SJCRH30 (cell line): ENCODE data around the gene PRMT9. TPM values are rescaled to one million over a fixed set of nuclear protein-coding genes. Genes with fewer than 3 reads are reported as not detected.
A peak's percentile ranks its signal among the peaks of the same experiment; 100 is the strongest.

Experiments used
- DNase-seq, 2 experiments: peaks; one replicate each; pipeline ENCODE4 v3.0.0-alpha.2; 2015 to 2020
- H3K27ac ChIP-seq: fragments of 250-450 bp; sonication (Bioruptor Pico); 2 replicates; pipeline ENCODE4 v1.5.1; 2020; ENCODE audit warnings: mild to moderate bottlenecking, moderate library complexity
- H3K27me3 ChIP-seq: fragments of 250-450 bp; sonication (Bioruptor Pico); 2 replicates; pipeline ENCODE4 v1.5.1; 2020; ENCODE audit warnings: mild to moderate bottlenecking, moderate library complexity
- H3K36me3 ChIP-seq: fragments of 250-450 bp; sonication (Bioruptor Pico); 2 replicates; pipeline ENCODE4 v1.5.1; 2020; ENCODE audit warnings: mild to moderate bottlenecking, moderate library complexity
- H3K4me1 ChIP-seq: fragments of 250-450 bp; sonication (Bioruptor Pico); 2 replicates; pipeline ENCODE4 v1.5.1; 2020; ENCODE audit warnings: mild to moderate bottlenecking, moderate library complexity
- H3K4me3 ChIP-seq: fragments of 250-450 bp; sonication (Bioruptor Pico); 2 replicates; pipeline ENCODE4 v1.5.1; 2020; ENCODE audit warnings: mild to moderate bottlenecking, moderate library complexity
- H3K9me3 ChIP-seq: fragments of 250-450 bp; sonication (Bioruptor Pico); replicated peaks from 2 replicates; pipeline ENCODE4 v1.5.1; 2020; ENCODE audit warnings: mild to moderate bottlenecking, moderate library complexity
- total RNA-seq: library from RNA; depleted of rRNA; stranded (reverse); fragments of >200 nt; shearing (Covaris generic); gene quantifications from 2 replicates; pipeline ENCODE4 v1.2.3, GENCODE V29; 2014

The PRMT9 gene
- total RNA-seq, 1 experiment from 2014 or later, result 12.1 TPM

- no peaks in the 10 kb centered on the region for H3K9me3 ChIP-seq
- H3K4me3 ChIP-seq, result no peak overlapping the region
- no peaks in the 10 kb centered on the region for H3K4me1 ChIP-seq
- H3K27ac ChIP-seq, result no peak overlapping the region
- H3K36me3 ChIP-seq, result peaks cover 15% of the 10 kb centered on the region
- DNase-seq, result no peak
- no peaks in the 10 kb centered on the region for H3K27me3 ChIP-seq
Measured at GRCh38 chr4:147644471-147644870, 39.5 kb downstream of the PRMT9 start.

GRCh38 chr4:147643616-147644015 lies 40.3 kb downstream of the PRMT9 start:
- H3K36me3 ChIP-seq, result peaks cover 23% of the 10 kb centered on the region
- no peak for DNase-seq
- no peaks in the 10 kb centered on the region for H3K4me1 ChIP-seq
- H3K9me3 ChIP-seq, result no peaks in the 10 kb centered on the region
- H3K27ac ChIP-seq, result no peak overlapping the region
- H3K27me3 ChIP-seq, result no peaks in the 10 kb centered on the region
- H3K4me3 ChIP-seq, result no peak overlapping the region

- H3K4me1 ChIP-seq, result no peaks in the 10 kb centered on the region
- H3K27ac ChIP-seq, result no peak overlapping the region
- H3K36me3 ChIP-seq, result peaks cover 39% of the 10 kb centered on the region
- H3K4me3 ChIP-seq, result no peak overlapping the region
- DNase-seq, result no peak
- no peaks in the 10 kb centered on the region for H3K27me3 ChIP-seq
- H3K9me3 ChIP-seq, result no peaks in the 10 kb centered on the region
Measured at GRCh38 chr4:147640331-147640730, 43.6 kb downstream of the PRMT9 start.

GRCh38 chr4:147639388-147639787 lies 44.6 kb downstream of the PRMT9 start:
- no peak for DNase-seq
- H3K36me3 ChIP-seq, result peaks cover 47% of the 10 kb centered on the region
- no peaks in the 10 kb centered on the region for H3K9me3 ChIP-seq
- no peak overlapping the region for H3K27ac ChIP-seq
- H3K27me3 ChIP-seq, result no peaks in the 10 kb centered on the region
- no peak overlapping the region for H3K4me3 ChIP-seq
- no peaks in the 10 kb centered on the region for H3K4me1 ChIP-seq

- H3K4me1 ChIP-seq, result no peaks in the 10 kb centered on the region
- no peak overlapping the region for H3K27ac ChIP-seq
- no peak overlapping the region for H3K4me3 ChIP-seq
- no peak for DNase-seq
- H3K36me3 ChIP-seq, result peaks cover 50% of the 10 kb centered on the region
- H3K27me3 ChIP-seq, result no peaks in the 10 kb centered on the region
- no peaks in the 10 kb centered on the region for H3K9me3 ChIP-seq
Measured at GRCh38 chr4:147638942-147639341, 45.0 kb downstream of the PRMT9 start.

- Histone ChIP-seq H3K9me3 (no peaks in the 10 kb centered on the region), H3K4me3 (no peak overlapping the region), H3K27me3 (no peaks in the 10 kb centered on the region), H3K4me1 (no peaks in the 10 kb centered on the region), H3K27ac (no peak overlapping the region), H3K36me3 (peaks cover 52% of the 10 kb centered on the region)
- DNase-seq, result no peak
Measured at GRCh38 chr4:147638365-147638764, 45.6 kb downstream of the PRMT9 start.

GRCh38 chr4:147635348-147635747 lies 48.6 kb downstream of the PRMT9 start:
- H3K4me1 ChIP-seq, result no peaks in the 10 kb centered on the region
- DNase-seq, result no peak
- H3K27ac ChIP-seq, result no peak overlapping the region
- no peak overlapping the region for H3K4me3 ChIP-seq
- no peaks in the 10 kb centered on the region for H3K9me3 ChIP-seq
- peaks cover 53% of the 10 kb centered on the region for H3K36me3 ChIP-seq
- no peaks in the 10 kb centered on the region for H3K27me3 ChIP-seq

GRCh38 chr4:147633643-147634042 lies 50.3 kb downstream of the PRMT9 start:
- no peaks in the 10 kb centered on the region for H3K27me3 ChIP-seq
- no peaks in the 10 kb centered on the region for H3K9me3 ChIP-seq
- H3K4me3 ChIP-seq, result no peak overlapping the region
- peaks cover 52% of the 10 kb centered on the region for H3K36me3 ChIP-seq
- no peak overlapping the region for H3K27ac ChIP-seq
- no peak for DNase-seq
- no peaks in the 10 kb centered on the region for H3K4me1 ChIP-seq

GRCh38 chr4:147633113-147633512 lies 50.9 kb downstream of the PRMT9 start:
- H3K27me3 ChIP-seq, result no peaks in the 10 kb centered on the region
- DNase-seq, result no peak
- H3K36me3 ChIP-seq, result peaks cover 51% of the 10 kb centered on the region
- H3K4me3 ChIP-seq, result no peak overlapping the region
- no peak overlapping the region for H3K27ac ChIP-seq
- no peaks in the 10 kb centered on the region for H3K9me3 ChIP-seq
- H3K4me1 ChIP-seq, result no peaks in the 10 kb centered on the region

- Histone ChIP-seq H3K27me3 (no peaks in the 10 kb centered on the region), H3K4me1 (no peaks in the 10 kb centered on the region), H3K27ac (no peak overlapping the region), H3K36me3 (peaks cover 31% of the 10 kb centered on the region), H3K9me3 (no peaks in the 10 kb centered on the region), H3K4me3 (no peak overlapping the region)
- no peak for DNase-seq
Measured at GRCh38 chr4:147629783-147630730, 53.9 kb downstream of the PRMT9 start.

GRCh38 chr4:147628415-147628814 lies 55.5 kb downstream of the PRMT9 start:
- Histone ChIP-seq H3K27ac (no peak overlapping the region), H3K4me3 (no peak overlapping the region), H3K36me3 (peaks cover 27% of the 10 kb centered on the region), H3K9me3 (no peaks in the 10 kb centered on the region), H3K27me3 (no peaks in the 10 kb centered on the region), H3K4me1 (no peaks in the 10 kb centered on the region)
- no peak for DNase-seq

GRCh38 chr4:147626903-147627302 lies 57.1 kb downstream of the PRMT9 start:
- DNase-seq, result no peak
- H3K27me3 ChIP-seq, result no peaks in the 10 kb centered on the region
- H3K36me3 ChIP-seq, result peaks cover 25% of the 10 kb centered on the region
- H3K4me1 ChIP-seq, result no peaks in the 10 kb centered on the region
- no peaks in the 10 kb centered on the region for H3K9me3 ChIP-seq
- no peak overlapping the region for H3K4me3 ChIP-seq
- H3K27ac ChIP-seq, result no peak overlapping the region

- Histone ChIP-seq H3K9me3 (no peaks in the 10 kb centered on the region), H3K27ac (no peak overlapping the region), H3K36me3 (peaks cover 24% of the 10 kb centered on the region), H3K27me3 (no peaks in the 10 kb centered on the region), H3K4me3 (no peak overlapping the region), H3K4me1 (no peaks in the 10 kb centered on the region)
- DNase-seq, result no peak
Measured at GRCh38 chr4:147625733-147626132, 58.2 kb downstream of the PRMT9 start.

- no peak for DNase-seq
- no peak overlapping the region for H3K4me3 ChIP-seq
- H3K36me3 ChIP-seq, result peaks cover 13% of the 10 kb centered on the region
- no peaks in the 10 kb centered on the region for H3K9me3 ChIP-seq
- H3K4me1 ChIP-seq, result peaks cover 4% of the 10 kb centered on the region; the same call in 1 of the 2 replicates
- H3K27ac ChIP-seq, result no peak overlapping the region
- H3K27me3 ChIP-seq, result no peaks in the 10 kb centered on the region
Measured at GRCh38 chr4:147620315-147620714, 63.6 kb downstream of the PRMT9 start.

GRCh38 chr4:147617841-147618691 lies 65.9 kb downstream of the PRMT9 start:
- H3K9me3 ChIP-seq, result no peaks in the 10 kb centered on the region
- no peak for DNase-seq
- H3K4me1 ChIP-seq, result peaks cover 4% of the 10 kb centered on the region; the same call in 1 of the 2 replicates
- peaks cover 3% of the 10 kb centered on the region; the same call in 1 of the 2 replicates for H3K36me3 ChIP-seq
- H3K4me3 ChIP-seq, result peak overlapping the region; percentile 74
- no peaks in the 10 kb centered on the region for H3K27me3 ChIP-seq
- no peak overlapping the region for H3K27ac ChIP-seq
